Measurements from ENCODE around the gene CLCF1. TPM values are rescaled to one million over a fixed set of nuclear protein-coding genes. Genes with fewer than 3 reads are reported as not detected.
"Not testable (repeated sequence)": the region's sequence is repeated elsewhere in the genome, so short reads cannot be mapped to it uniquely, and the experiment has no call there.

Gene CLCF1
- total and polyA plus RNA-seq, 2 donors from 2014 or later: 5.7 to 15.8 TPM

- TF ChIP-seq CTCF (IDR thresholded peaks at IDR 0.05; ENCODE audit: borderline replicate concordance, extremely low read depth, insufficient read depth): no peak
- Histone ChIP-seq H3K4me3 (ENCODE audit: low read length in 3 of 3) (no peak overlapping the region), H3K9me3 (ENCODE audit: control insufficient read depth in 2 of 3, insufficient read depth in 1 of 3, low read length in 3 of 3) (no peaks in the 10 kb centered on the region), H3K36me3 (ENCODE audit: control insufficient read depth in 2 of 3, insufficient read depth in 3 of 3, low read length in 3 of 3) (peaks cover 0 to 4% (median 0%) of the 10 kb centered on the region in 3 donors), H3K27ac (ENCODE audit: low read depth in 2 of 2, low read length in 2 of 2) (no peak overlapping the region), H3K4me1 (ENCODE audit: control insufficient read depth in 2 of 3, insufficient read depth in 2 of 3, low read depth in 1 of 3, low read length in 3 of 3) (peaks cover 0 to 3% (median 0%) of the 10 kb centered on the region in 3 donors), H3K9ac (ENCODE audit: low read length in 3 of 3) (no peak overlapping the region), H3K27me3 (ENCODE audit: control insufficient read depth, insufficient read depth, low read length) (no peaks in the 10 kb centered on the region)
- intact Hi-C loops (cut with DNase I): no loop called here
- DNase-seq (no peak), FAIRE-seq (no peak)
Observed at GRCh38 chr11:67321313-67321871, 52.0 kb downstream of the CLCF1 start.

GRCh38 chr11:67320691-67321090, 52.7 kb downstream of the CLCF1 start:
- no peak overlapping the region for H3K4me3 ChIP-seq (ENCODE audit: low read length in 3 of 3)
- peaks cover 0 to 4% (median 0%) of the 10 kb centered on the region in 3 donors for H3K36me3 ChIP-seq (ENCODE audit: control insufficient read depth in 2 of 3, insufficient read depth in 3 of 3, low read length in 3 of 3)
- no peak overlapping the region for H3K9ac ChIP-seq (ENCODE audit: low read length in 3 of 3)
- H3K4me1 ChIP-seq (ENCODE audit: control insufficient read depth in 2 of 3, insufficient read depth in 2 of 3, low read depth in 1 of 3, low read length in 3 of 3): peaks cover 0 to 3% (median 0%) of the 10 kb centered on the region in 3 donors
- DNase-seq: no peak
- H3K9me3 ChIP-seq (ENCODE audit: control insufficient read depth in 2 of 3, insufficient read depth in 1 of 3, low read length in 3 of 3): no peaks in the 10 kb centered on the region
- no peak for TF ChIP-seq CTCF (IDR thresholded peaks at IDR 0.05; ENCODE audit: borderline replicate concordance, extremely low read depth, insufficient read depth)
- no peaks in the 10 kb centered on the region for H3K27me3 ChIP-seq (ENCODE audit: control insufficient read depth, insufficient read depth, low read length)
- intact Hi-C loops (cut with DNase I): no loop called here
- H3K27ac ChIP-seq (ENCODE audit: low read depth in 2 of 2, low read length in 2 of 2): no peak overlapping the region
- FAIRE-seq: no peak

GRCh38 chr11:67320011-67320410, 53.4 kb downstream of the CLCF1 start:
- no peak overlapping the region for H3K27ac ChIP-seq (ENCODE audit: low read depth in 2 of 2, low read length in 2 of 2)
- TF ChIP-seq CTCF (IDR thresholded peaks at IDR 0.05; ENCODE audit: borderline replicate concordance, extremely low read depth, insufficient read depth): no peak
- H3K4me1 ChIP-seq (ENCODE audit: control insufficient read depth in 2 of 3, insufficient read depth in 2 of 3, low read depth in 1 of 3, low read length in 3 of 3): peaks cover 0 to 3% (median 0%) of the 10 kb centered on the region in 3 donors
- H3K27me3 ChIP-seq (ENCODE audit: control insufficient read depth, insufficient read depth, low read length): no peaks in the 10 kb centered on the region
- no peak for FAIRE-seq
- no peaks in the 10 kb centered on the region for H3K9me3 ChIP-seq (ENCODE audit: control insufficient read depth in 2 of 3, insufficient read depth in 1 of 3, low read length in 3 of 3)
- no peak overlapping the region for H3K4me3 ChIP-seq (ENCODE audit: low read length in 3 of 3)
- H3K9ac ChIP-seq (ENCODE audit: low read length in 3 of 3): no peak overlapping the region
- peaks cover 0 to 4% (median 0%) of the 10 kb centered on the region in 3 donors for H3K36me3 ChIP-seq (ENCODE audit: control insufficient read depth in 2 of 3, insufficient read depth in 3 of 3, low read length in 3 of 3)
- no peak for DNase-seq
- intact Hi-C loops (cut with DNase I): no loop called here

GRCh38 chr11:67318876-67319275, 54.5 kb downstream of the CLCF1 start:
- not testable (repeated sequence) for H3K4me1 ChIP-seq (ENCODE audit: control insufficient read depth in 2 of 3, insufficient read depth in 2 of 3, low read depth in 1 of 3, low read length in 3 of 3); DNase-seq; FAIRE-seq; H3K27ac ChIP-seq (ENCODE audit: low read depth in 2 of 2, low read length in 2 of 2); H3K36me3 ChIP-seq (ENCODE audit: control insufficient read depth in 2 of 3, insufficient read depth in 3 of 3, low read length in 3 of 3); H3K27me3 ChIP-seq (ENCODE audit: control insufficient read depth, insufficient read depth, low read length); H3K9me3 ChIP-seq (ENCODE audit: control insufficient read depth in 2 of 3, insufficient read depth in 1 of 3, low read length in 3 of 3)
- Histone ChIP-seq H3K9ac (ENCODE audit: low read length in 3 of 3) (peak overlapping the region in 1 of 3 donors; percentile 87), H3K4me3 (ENCODE audit: low read length in 3 of 3) (peak overlapping the region in 1 of 3 donors; percentile 91)
- intact Hi-C loops (cut with DNase I): loop anchor here (5.0 kb wide), 1 partner anchor 52 kb away; the partner anchor contains the start of gene GRK2
